Medulla oblongata (tissue), 1 donor: ENCODE measurements around the gene TMEM115.

Experiments
- DNase-seq: peaks from one replicate; pipeline ENCODE4 v3.0.0-alpha.2; 2015; ENCODE audit errors: extremely low spot score

Gene TMEM115

GRCh38 chr3:50358911-50359759 lies at the start of gene TMEM115:
Gene TMEM115 (minus strand): TSS chr3:50359521. CDS start chr3:50359063, 458 bp downstream.
- DNase-seq = peak; percentile 100

- DNase-seq = no peak
Observed at GRCh38 chr3:50408443-50408944, 49.2 kb upstream of the TMEM115 start.

GRCh38 chr3:50406487-50406886 lies 47.2 kb upstream of the TMEM115 start:
- DNase-seq = no peak

GRCh38 chr3:50405249-50405648 lies 45.9 kb upstream of the TMEM115 start:
- no peak for DNase-seq

- no peak for DNase-seq
Observed at GRCh38 chr3:50401978-50402595, 42.8 kb upstream of the TMEM115 start.

GRCh38 chr3:50396502-50396901 lies 37.2 kb upstream of the TMEM115 start:
- DNase-seq = no peak

- no peak for DNase-seq
Observed at GRCh38 chr3:50395070-50395860, 35.9 kb upstream of the TMEM115 start.

- DNase-seq = no peak
Observed at GRCh38 chr3:50393061-50393460, 33.7 kb upstream of the TMEM115 start.

GRCh38 chr3:50392101-50392715 lies 32.9 kb upstream of the TMEM115 start:
- peak; percentile 63 for DNase-seq

GRCh38 chr3:50390508-50391224 lies 31.3 kb upstream of the TMEM115 start:
- DNase-seq = peak; percentile 18

- no peak for DNase-seq
Observed at GRCh38 chr3:50389414-50389767, 30.1 kb upstream of the TMEM115 start.

GRCh38 chr3:50388720-50389413 lies 29.5 kb upstream of the TMEM115 start:
- DNase-seq = no peak

GRCh38 chr3:50388016-50388719 lies 28.8 kb upstream of the TMEM115 start:
- no peak for DNase-seq

- no peak for DNase-seq
Observed at GRCh38 chr3:50385754-50386153, 26.4 kb upstream of the TMEM115 start.

GRCh38 chr3:50383750-50384149 lies 24.4 kb upstream of the TMEM115 start:
- no peak for DNase-seq

GRCh38 chr3:50382722-50383121 lies 23.4 kb upstream of the TMEM115 start:
- DNase-seq = no peak

- no peak for DNase-seq
Observed at GRCh38 chr3:50381383-50381782, 22.1 kb upstream of the TMEM115 start.

GRCh38 chr3:50380405-50381085 lies 21.2 kb upstream of the TMEM115 start:
- DNase-seq = no peak

GRCh38 chr3:50378757-50379156 lies 19.4 kb upstream of the TMEM115 start:
- no peak for DNase-seq
